Gastroesophageal sphincter (tissue), 4 donors: ENCODE data around the gene PNKP. TPM values are rescaled to one million over a fixed set of nuclear protein-coding genes. Genes with fewer than 3 reads are reported as not detected.
A peak's percentile ranks its signal among the peaks of the same experiment; 100 is the strongest.

ENCODE experiments used
- ATAC-seq: fragments of 150-250 bp; one replicate; pipeline ENCODE4 v1.9.1; 2016; ENCODE audit warnings: mild to moderate bottlenecking, moderate library complexity
- H3K27ac ChIP-seq, 4 donors: fragments of 200-600 bp; sonication (generic) in 3 of 4; 1 replicate in 3 of 4; 2 replicates in 1 of 4; pipeline ENCODE4 v1.5.1; 2016 to 2019
- H3K27me3 ChIP-seq: fragments of 200-600 bp; sonication (generic); one replicate; pipeline ENCODE4 v1.5.1; 2019
- H3K36me3 ChIP-seq, 2 donors: fragments of 200-600 bp; sonication (generic); one replicate each; pipeline ENCODE4 v1.5.1; 2019; ENCODE audit warnings: control low read depth in 1 of 2
- H3K4me1 ChIP-seq, 3 donors: fragments of 200-600 bp; sonication (generic); 1 replicate in 2 of 3; 2 replicates in 1 of 3; pipeline ENCODE4 v1.5.1; 2016 to 2019; ENCODE audit warnings: control low read depth in 2 of 3
- H3K4me3 ChIP-seq, 2 donors: fragments of 200-600 bp; sonication (generic); one replicate each; pipeline ENCODE4 v1.5.1; 2019; ENCODE audit warnings: mild to moderate bottlenecking in 1 of 2, moderate library complexity in 1 of 2
- H3K9me3 ChIP-seq, 3 donors: fragments of 200-600 bp; sonication (generic); one replicate each; pipeline ENCODE4 v1.5.1; 2017 to 2019; ENCODE audit warnings: control low read depth in 2 of 3
- CTCF ChIP-seq, 4 experiments: fragments of 200-600 bp in 2 of 4; fragments of 450-650 bp in 2 of 4; sonication (generic) in 1 of 4; IDR thresholded peaks; one replicate each; pipeline ENCODE4 v1.5.1; 2017 to 2019; ENCODE audit warnings: antibody characterized with exemption in 4 of 4, mild to moderate bottlenecking in 2 of 4, moderate library complexity in 2 of 4
- EP300 ChIP-seq: sonication (generic); formaldehyde crosslinking; IDR thresholded peaks from one replicate; pipeline ENCODE4 v1.6.1; 2017; ENCODE audit warnings: antibody characterized with exemption, mild to moderate bottlenecking
- POLR2A ChIP-seq, 2 donors: fragments of 450-650 bp; IDR thresholded peaks; one replicate each; pipeline ENCODE4 v1.6.1; 2017; ENCODE audit warnings: antibody characterized with exemption in 2 of 2, mild to moderate bottlenecking in 2 of 2, moderate library complexity in 1 of 2
- POLR2AphosphoS5 ChIP-seq: sonication (generic); formaldehyde crosslinking; IDR thresholded peaks from one replicate; pipeline ENCODE4 v1.6.1; 2017; ENCODE audit warnings: antibody characterized with exemption
- WGBS, 2 donors: methylation state at CpG; one replicate each; pipeline ENCODE4 v1.1.5; 2018; ENCODE audit warnings: low coverage in 1 of 2; 5-methylcytosine and 5-hydroxymethylcytosine counted together
- total RNA-seq, 4 donors: library from RNA; depleted of rRNA; stranded (reverse); fragments of >200 nt; gene quantifications; one replicate each; pipeline ENCODE4 v1.1.0, GENCODE V29; 2016

The PNKP gene
- total RNA-seq, 4 donors from 2014 or later: 12.5 to 64.3 (median 29.4) TPM

DNA sequence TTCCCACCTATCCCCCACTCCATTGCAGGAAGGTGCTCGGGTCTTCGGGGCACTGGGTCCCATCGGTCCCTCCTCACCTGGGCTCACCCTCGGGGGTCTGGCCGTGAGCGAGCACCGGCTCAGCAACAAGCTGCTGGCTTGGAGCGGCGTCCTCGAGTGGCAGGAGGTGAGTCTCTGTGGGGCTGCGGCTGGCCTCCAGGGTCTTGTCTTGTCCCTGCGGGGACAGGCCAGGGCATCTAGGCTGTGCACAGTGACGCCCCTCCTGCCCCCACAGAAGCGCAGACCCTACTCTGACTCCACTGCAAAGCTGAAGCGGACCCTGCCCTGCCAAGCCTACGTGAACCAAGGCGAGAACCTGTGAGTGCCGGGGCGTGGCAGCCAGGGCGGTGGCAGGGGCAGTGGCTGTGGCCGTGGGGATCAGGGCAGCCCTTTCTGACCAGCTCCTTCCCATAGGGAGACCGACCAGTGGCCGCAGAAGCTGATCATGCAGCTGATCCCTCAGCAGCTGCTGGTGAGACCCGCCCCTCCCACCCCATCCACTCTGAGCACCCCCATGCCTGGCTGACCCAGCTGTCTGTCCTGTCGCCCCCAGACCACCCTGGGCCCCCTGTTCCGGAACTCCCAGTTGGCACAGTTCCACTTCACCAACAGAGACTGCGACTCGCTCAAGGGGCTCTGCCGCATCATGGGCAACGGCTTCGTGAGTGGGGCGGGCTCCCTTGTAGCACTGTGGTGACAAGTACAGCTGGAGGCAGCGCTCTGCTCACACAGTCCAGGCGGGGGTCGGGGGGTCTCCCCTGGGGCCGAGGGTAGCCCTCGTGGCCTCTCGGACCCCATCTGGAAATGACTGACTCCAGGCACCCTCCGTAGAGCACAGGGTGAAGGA lies 12.8 kb downstream of the PNKP start:
- Histone ChIP-seq H3K36me3 (peaks cover 0 to 54% of the 10 kb centered on the region in 2 donors), H3K27ac (peak overlapping the region in 2 of 4 donors; percentile 12 to 35), H3K4me3 (no peak overlapping the region), H3K4me1 (peaks cover 0 to 56% (median 15%) of the 10 kb centered on the region in 3 donors), H3K27me3 (no peaks in the 10 kb centered on the region), H3K9me3 (no peaks in the 10 kb centered on the region)
- ATAC-seq: no peak
- WGBS, 2 donors: no CpG with 5 or more reads among the region's 39 CpGs
- TF ChIP-seq POLR2A (IDR thresholded peaks at IDR 0.05): no peak
- TF ChIP-seq EP300: no peak
- TF ChIP-seq POLR2AphosphoS5: no peak
- no peak for TF ChIP-seq CTCF (IDR thresholded peaks at IDR 0.05)

- Histone ChIP-seq H3K4me3 (no peak overlapping the region), H3K36me3 (peaks cover 0 to 47% of the 10 kb centered on the region in 2 donors), H3K4me1 (peaks cover 0 to 56% (median 15%) of the 10 kb centered on the region in 3 donors), H3K27ac (peak overlapping the region in 2 of 4 donors; percentile 7 to 24), H3K27me3 (no peaks in the 10 kb centered on the region), H3K9me3 (no peaks in the 10 kb centered on the region)
- 90% methylated on average over 2 of the region's 10 CpGs; no CpG with 5 or more reads in 1 of the 2 donors for WGBS, 2 donors
- no peak for ATAC-seq
- TF ChIP-seq POLR2AphosphoS5 (no peak), EP300 (no peak), CTCF (IDR thresholded peaks at IDR 0.05) (no peak), POLR2A (IDR thresholded peaks at IDR 0.05) (no peak)
These were observed 13.5 kb downstream of the PNKP start for GRCh38 chr19:49853852-49854377.

DNA sequence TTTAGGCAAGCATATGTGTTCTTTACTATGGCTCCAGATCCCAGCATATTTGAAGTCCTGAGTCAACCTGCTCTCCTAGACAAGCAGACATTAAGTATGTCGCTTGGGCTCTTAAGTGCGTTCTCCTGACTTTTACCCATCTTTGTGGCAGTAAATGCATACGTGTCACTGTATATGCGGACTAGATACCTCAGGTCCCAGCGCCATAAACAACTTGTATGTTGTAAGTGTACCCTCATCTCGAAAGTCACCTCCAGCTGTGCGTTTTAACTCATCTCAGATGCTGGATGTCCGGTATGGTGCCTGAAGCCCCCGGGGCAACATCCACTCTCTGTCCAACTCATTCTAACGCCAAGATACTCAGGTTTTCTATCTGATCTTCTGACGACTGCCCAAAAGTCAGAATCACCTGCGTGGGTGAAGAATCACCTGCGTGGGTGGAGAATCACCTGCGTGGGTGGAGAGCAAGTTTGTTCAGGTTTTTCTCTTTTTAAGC lies 14.7 kb downstream of the PNKP start:
- no peak overlapping the region for H3K27ac ChIP-seq
- peak overlapping the region in 1 of 2 donors; percentile 98 for H3K4me3 ChIP-seq
- H3K9me3 ChIP-seq: no peaks in the 10 kb centered on the region
- no peak for ATAC-seq
- WGBS, 2 donors: 63 to 66% methylated on average over 11 to 13 of the region's 14 CpGs
- peaks cover 0 to 48% (median 15%) of the 10 kb centered on the region in 3 donors for H3K4me1 ChIP-seq
- TF ChIP-seq POLR2AphosphoS5: no peak
- no peak for TF ChIP-seq POLR2A (IDR thresholded peaks at IDR 0.05)
- TF ChIP-seq EP300: no peak
- TF ChIP-seq CTCF (IDR thresholded peaks at IDR 0.05): no peak
- H3K36me3 ChIP-seq: peaks cover 0 to 35% of the 10 kb centered on the region in 2 donors
- no peaks in the 10 kb centered on the region for H3K27me3 ChIP-seq

DNA sequence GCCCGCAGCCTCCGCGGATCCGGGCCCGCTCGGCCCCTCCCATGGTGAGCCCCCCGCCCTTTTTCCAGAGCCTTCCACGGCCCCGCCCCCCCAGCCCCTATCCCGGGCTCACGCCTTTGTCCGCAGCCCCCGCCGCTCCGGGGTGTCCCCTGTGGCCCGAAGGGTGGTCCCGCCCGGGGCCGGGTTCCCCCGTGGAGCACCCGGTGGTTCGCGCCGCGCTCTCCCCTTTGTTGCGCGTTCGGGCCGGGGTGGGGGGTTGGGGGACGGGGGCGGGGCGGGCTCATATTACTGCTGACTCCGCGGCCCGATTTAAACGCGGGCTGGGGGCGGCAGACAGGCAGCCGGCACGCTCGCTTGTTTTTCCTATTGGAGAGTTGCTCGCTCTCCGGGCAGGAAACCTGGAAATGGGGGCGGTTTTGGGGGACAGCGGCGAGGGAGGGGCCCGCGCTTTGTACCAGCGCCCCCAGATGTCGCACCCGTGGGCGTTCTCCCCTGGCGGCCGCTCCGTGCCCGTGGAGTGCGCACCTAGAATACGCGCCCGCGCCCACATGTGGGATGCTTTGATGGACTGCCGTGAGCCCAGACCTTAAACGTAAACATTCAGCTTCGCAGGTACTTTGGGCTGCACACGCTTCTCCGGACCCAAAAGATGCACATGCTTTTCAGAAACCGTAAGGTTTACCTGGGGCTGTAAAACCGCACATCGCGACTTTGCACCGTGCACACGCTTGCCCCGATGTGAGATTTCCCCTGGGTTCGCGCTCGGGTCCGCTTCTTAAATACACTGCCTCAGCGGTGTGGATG lies 15.7 kb downstream of the PNKP start:
- H3K27me3 ChIP-seq: no peaks in the 10 kb centered on the region
- H3K27ac ChIP-seq: peak overlapping the region; percentile 97 to 100 (median 98)
- H3K36me3 ChIP-seq: peaks cover 0 to 25% of the 10 kb centered on the region in 2 donors
- H3K4me1 ChIP-seq: peaks cover 0 to 43% (median 15%) of the 10 kb centered on the region in 3 donors
- peak overlapping the region; percentile 80 to 98 for H3K4me3 ChIP-seq
- TF ChIP-seq EP300 (no peak), POLR2AphosphoS5 (no peak), POLR2A (IDR thresholded peaks at IDR 0.05) (no peak), CTCF (IDR thresholded peaks at IDR 0.05) (no peak)
- 0% methylated on average over 1 of the region's 78 CpGs; no CpG with 5 or more reads in 1 of the 2 donors for WGBS, 2 donors
- ATAC-seq: no peak
- H3K9me3 ChIP-seq: no peaks in the 10 kb centered on the region
